Activated B cell treated with CpG ODN at 0.5 μM for 24 hours (primary cell): ENCODE data around the gene IFNGR2. TPM values are rescaled to one million over a fixed set of nuclear protein-coding genes. Genes with fewer than 3 reads are reported as not detected.
A peak's percentile ranks its signal among the peaks of the same experiment; 100 is the strongest.
"Not testable (repeated sequence)": the region's sequence is repeated elsewhere in the genome, so short reads cannot be mapped to it uniquely, and the experiment has no call there.

Experiments
- ATAC-seq: fragments of 200-7000 bp; cut with Tn5 transposase; one replicate; pipeline ENCODE4 v1.10.0; 2021; ENCODE audit warnings: low read depth, mild to moderate bottlenecking, moderate library complexity
- CTCF ChIA-PET: fragments of 350-600 bp; sonication (Branson Sonifier 250); formaldehyde crosslinking; loops from one replicate; lab custom pipeline; 2021; ENCODE audit warnings: antibody characterized with exemption; lab: Charles Lee
- POLR2A ChIA-PET: fragments of 350-600 bp; sonication (Branson Sonifier 250); formaldehyde crosslinking; loops from one replicate; lab custom pipeline; 2021; ENCODE audit warnings: antibody characterized with exemption; lab: Charles Lee
- DNase-seq: peaks from one replicate; pipeline ENCODE4 v3.0.0; 2022
- H3K27ac Mint-ChIP-seq: one replicate; pipeline ENCODE4 v1.8.0; 2020; ENCODE audit warnings: mixed read lengths
- H3K27me3 Mint-ChIP-seq: one replicate; pipeline ENCODE4 v1.8.0; 2021; ENCODE audit warnings: mixed read lengths
- H3K36me3 Mint-ChIP-seq: one replicate; pipeline ENCODE4 v1.8.0; 2021; ENCODE audit warnings: low read depth, mixed read lengths
- H3K4me1 Mint-ChIP-seq: one replicate; pipeline ENCODE4 v1.8.0; 2021; ENCODE audit warnings: mixed read lengths
- H3K4me3 Mint-ChIP-seq: one replicate; pipeline ENCODE4 v1.8.0; 2020; ENCODE audit warnings: mild to moderate bottlenecking, mixed read lengths
- H3K9me3 Mint-ChIP-seq: one replicate; pipeline ENCODE4 v1.8.0; 2020; ENCODE audit warnings: mixed read lengths
- intact Hi-C: fragments of 100-400 bp; cut with micrococcal nuclease; formaldehyde crosslinking; loops from one replicate; pipeline ENCODE4 v1.15.1; 2024
- total RNA-seq: library from RNA; stranded (reverse); gene quantifications from 2 replicates; pipeline ENCODE4 v1.2.3, GENCODE V29; 2022
- TF ChIP-seq, protein P1 (sequence below): fragments of 200-600 bp; IDR thresholded peaks from one replicate; pipeline ENCODE4 v1.8.0; 2022; ENCODE audit warnings: antibody characterized with exemption, mild to moderate bottlenecking

Gene IFNGR2
- total RNA-seq, 1 donor from 2014 or later = 71.1 TPM

DNA sequence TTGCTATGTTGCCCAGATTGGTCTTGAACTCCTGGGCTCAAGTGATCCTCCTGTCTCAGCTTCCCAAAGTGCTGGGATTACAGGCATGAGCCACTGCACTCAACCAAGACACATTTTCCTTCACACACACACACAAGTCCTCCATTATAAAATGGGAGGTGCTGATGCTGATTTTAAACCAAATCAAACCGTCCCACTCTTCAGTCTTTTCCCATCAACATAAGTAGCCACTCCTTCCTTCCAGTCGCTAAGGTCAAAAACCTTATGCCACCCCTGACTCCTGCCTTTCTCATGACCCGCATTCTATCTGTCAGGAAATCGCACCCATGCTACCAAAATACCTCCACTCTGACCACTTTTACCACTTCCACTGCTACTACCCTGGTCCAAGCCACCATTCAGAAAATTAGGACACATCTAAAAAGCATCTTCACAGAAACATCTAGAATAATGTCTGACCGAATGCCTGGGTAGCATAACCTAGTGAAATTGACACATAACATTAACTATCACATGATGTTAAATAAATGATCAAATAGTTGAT, 28.0 kb upstream of the IFNGR2 start:
- H3K27ac Mint-ChIP-seq = peak overlapping the region; percentile 87
- peak overlapping the region; percentile 44 for H3K4me3 Mint-ChIP-seq
- H3K36me3 Mint-ChIP-seq = no peaks in the 10 kb centered on the region
- no peak for ATAC-seq
- TF ChIP-seq, protein P1, sequence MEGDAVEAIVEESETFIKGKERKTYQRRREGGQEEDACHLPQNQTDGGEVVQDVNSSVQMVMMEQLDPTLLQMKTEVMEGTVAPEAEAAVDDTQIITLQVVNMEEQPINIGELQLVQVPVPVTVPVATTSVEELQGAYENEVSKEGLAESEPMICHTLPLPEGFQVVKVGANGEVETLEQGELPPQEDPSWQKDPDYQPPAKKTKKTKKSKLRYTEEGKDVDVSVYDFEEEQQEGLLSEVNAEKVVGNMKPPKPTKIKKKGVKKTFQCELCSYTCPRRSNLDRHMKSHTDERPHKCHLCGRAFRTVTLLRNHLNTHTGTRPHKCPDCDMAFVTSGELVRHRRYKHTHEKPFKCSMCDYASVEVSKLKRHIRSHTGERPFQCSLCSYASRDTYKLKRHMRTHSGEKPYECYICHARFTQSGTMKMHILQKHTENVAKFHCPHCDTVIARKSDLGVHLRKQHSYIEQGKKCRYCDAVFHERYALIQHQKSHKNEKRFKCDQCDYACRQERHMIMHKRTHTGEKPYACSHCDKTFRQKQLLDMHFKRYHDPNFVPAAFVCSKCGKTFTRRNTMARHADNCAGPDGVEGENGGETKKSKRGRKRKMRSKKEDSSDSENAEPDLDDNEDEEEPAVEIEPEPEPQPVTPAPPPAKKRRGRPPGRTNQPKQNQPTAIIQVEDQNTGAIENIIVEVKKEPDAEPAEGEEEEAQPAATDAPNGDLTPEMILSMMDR = no peak
- no peak for DNase-seq
- ChIA-PET POLR2A (interaction anchor here (0.6 to 4.6 kb wide), 5 partner anchors 13 to 50 kb away, joined by 4 to 52 read pairs (median 7); partner anchors contain the start of gene IFNAR1), CTCF (interaction anchor here (1.5 to 6.1 kb wide), 3 partner anchors 14 to 178 kb away, joined by 4 to 28 read pairs (median 6); no protein-coding TSS in a partner anchor)
- H3K9me3 Mint-ChIP-seq = no peaks in the 10 kb centered on the region
- no peaks in the 10 kb centered on the region for H3K27me3 Mint-ChIP-seq
- peaks cover 79% of the 10 kb centered on the region for H3K4me1 Mint-ChIP-seq
- intact Hi-C loops = no loop called here

DNA sequence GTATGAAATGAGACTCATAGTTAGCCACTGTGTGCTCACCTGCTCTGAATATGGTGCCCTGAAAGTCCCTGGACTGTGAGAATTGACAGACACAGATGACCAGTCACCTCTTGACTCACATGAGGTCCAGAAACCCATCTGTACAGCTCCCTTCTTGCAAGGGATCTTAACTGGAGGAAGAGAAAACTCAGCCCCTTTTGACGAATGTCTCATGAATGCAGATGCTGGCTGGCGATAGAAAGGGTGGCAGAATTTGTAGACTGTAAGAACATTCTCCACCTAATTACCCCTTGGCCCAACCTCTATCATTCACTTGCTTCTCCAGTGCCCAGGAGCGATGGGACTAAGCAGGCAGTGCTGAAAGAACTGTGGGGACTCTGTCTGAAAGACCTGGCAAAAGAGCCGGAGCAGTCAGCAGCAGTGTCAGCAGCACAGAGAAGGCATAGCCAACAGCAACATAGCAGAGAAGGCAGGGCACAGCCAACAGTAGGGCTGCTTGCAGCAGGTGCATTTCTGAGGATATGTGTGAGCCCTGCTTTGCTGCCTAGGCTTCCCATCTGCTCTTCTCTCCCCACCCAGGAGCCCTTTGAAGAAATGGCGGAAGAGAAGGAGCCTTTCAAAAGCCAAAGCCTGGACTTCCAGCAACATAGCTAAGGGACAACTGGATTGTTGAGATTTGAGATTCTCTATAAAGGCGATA, 25.8 kb upstream of the IFNGR2 start:
- H3K9me3 Mint-ChIP-seq = no peaks in the 10 kb centered on the region
- H3K27me3 Mint-ChIP-seq = no peaks in the 10 kb centered on the region
- CTCF ChIA-PET = interaction anchor here (1.9 to 6.1 kb wide), 2 partner anchors 16 to 180 kb away, joined by 6 to 28 read pairs; no protein-coding TSS in a partner anchor
- peak overlapping the region; percentile 69 for H3K27ac Mint-ChIP-seq
- POLR2A ChIA-PET = interaction anchor here (1.0 to 4.6 kb wide), 3 partner anchors 9 to 25 kb away, joined by 6 to 52 read pairs (median 9); no protein-coding TSS in a partner anchor
- intact Hi-C loops = no loop called here
- H3K4me1 Mint-ChIP-seq = peaks cover 81% of the 10 kb centered on the region
- DNase-seq = no peak
- no peak for ATAC-seq
- peak overlapping the region; percentile 9 for H3K4me3 Mint-ChIP-seq
- no peaks in the 10 kb centered on the region for H3K36me3 Mint-ChIP-seq
- TF ChIP-seq, protein P1 = no peak

DNA sequence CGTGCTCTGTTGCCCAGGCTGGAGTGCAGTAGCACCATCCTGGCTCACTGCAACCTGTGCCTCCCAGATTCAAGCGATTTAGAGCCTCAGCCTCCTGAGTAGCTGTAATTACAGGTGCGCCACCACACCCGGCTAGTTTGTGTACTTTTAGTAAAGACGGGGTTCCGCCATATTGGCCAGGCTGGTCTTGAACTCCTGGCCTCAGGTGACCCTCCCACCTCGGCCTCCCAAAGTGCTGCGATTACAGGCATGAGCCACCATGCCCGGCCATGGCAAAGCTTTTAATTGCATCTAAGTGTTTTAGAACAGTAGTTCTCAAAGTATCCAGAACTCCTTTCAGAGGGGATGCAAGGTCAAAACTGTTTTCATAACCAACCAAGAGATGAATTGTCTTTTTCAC, 25.1 kb upstream of the IFNGR2 start:
- no peaks in the 10 kb centered on the region for H3K9me3 Mint-ChIP-seq
- H3K36me3 Mint-ChIP-seq = no peaks in the 10 kb centered on the region
- ChIA-PET CTCF (interaction anchor here (6.1 kb wide), 1 partner anchor 17 kb away, joined by 28 read pairs; no protein-coding TSS in a partner anchor), POLR2A (interaction anchor here (1.0 to 1.3 kb wide), 2 partner anchors 10 to 25 kb away, joined by 6 to 9 read pairs; no protein-coding TSS in a partner anchor)
- H3K4me3 Mint-ChIP-seq = no peak overlapping the region
- intact Hi-C loops = no loop called here
- H3K4me1 Mint-ChIP-seq = peaks cover 85% of the 10 kb centered on the region
- no peaks in the 10 kb centered on the region for H3K27me3 Mint-ChIP-seq
- H3K27ac Mint-ChIP-seq = no peak overlapping the region
- DNase-seq (no peak), ATAC-seq (no peak)
- TF ChIP-seq, protein P1 = no peak

DNA sequence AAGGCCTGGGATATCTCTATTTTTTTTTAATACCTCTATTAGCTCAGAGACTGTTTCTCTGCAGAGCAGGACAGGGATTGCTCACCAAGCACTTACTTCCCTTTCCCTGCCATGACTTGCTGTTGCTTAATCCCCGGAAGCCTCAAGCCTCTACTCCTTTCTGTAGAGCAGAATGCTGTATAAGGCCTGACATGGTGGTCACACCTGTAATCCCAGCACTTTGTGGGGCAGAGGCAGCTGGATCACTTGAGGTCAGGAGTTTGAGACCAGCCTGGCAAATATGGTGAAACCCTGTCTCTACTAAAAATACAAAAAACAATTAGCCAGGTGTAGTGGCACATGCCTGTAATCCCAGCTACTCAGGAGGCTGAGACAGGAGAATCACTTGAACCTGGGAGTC, 23.3 kb upstream of the IFNGR2 start:
- ATAC-seq, H3K9me3 Mint-ChIP-seq, DNase-seq, H3K27me3 Mint-ChIP-seq, H3K36me3 Mint-ChIP-seq: not testable (repeated sequence)
- ChIA-PET CTCF (interaction anchor here (1.4 to 2.3 kb wide), 3 partner anchors 11 to 65 kb away, joined by 4 to 15 read pairs (median 6); no protein-coding TSS in a partner anchor), POLR2A (interaction anchor here (0.6 to 6.7 kb wide), 14 partner anchors 11 to 166 kb away, joined by 3 to 102 read pairs (median 6); partner anchors contain the start of genes IFNAR1, IFNGR2, IL10RB and TMEM50B)
- Mint-ChIP-seq H3K4me3 (peak overlapping the region; percentile 59), H3K4me1 (peaks cover 84% of the 10 kb centered on the region), H3K27ac (peak overlapping the region; percentile 97)
- intact Hi-C loops = loop anchor here (1.0 kb wide), 1 partner anchor 19 kb away; no protein-coding TSS in a partner anchor

DNA sequence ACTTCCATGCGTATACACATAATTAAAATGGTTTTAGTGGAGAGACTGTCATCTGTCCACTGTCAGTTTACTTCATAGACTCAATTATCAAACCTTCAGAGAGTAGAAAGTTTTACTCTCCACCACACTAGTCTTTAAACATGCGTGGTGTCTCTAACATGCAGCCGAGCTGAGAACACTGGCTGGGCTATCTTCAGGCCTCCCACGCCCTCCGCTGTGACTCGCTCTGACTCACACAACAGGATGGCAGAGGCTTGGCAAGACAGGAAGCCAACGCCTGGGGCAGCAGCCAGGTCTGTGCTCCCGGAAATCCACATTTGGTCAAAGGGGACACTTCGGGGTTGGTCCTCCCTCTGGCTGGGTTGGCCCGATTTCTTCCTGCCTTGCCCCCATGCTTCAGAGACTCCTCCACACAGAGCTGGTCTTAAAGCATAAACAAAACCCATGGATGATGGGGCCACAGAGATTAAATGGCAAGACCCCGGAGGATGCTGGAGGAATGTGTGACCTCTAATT, 22.7 kb upstream of the IFNGR2 start:
- peaks cover 84% of the 10 kb centered on the region for H3K4me1 Mint-ChIP-seq
- no peaks in the 10 kb centered on the region for H3K27me3 Mint-ChIP-seq
- CTCF ChIA-PET = interaction anchor here (1.4 to 2.3 kb wide), 3 partner anchors 12 to 64 kb away, joined by 4 to 15 read pairs (median 6); no protein-coding TSS in a partner anchor
- intact Hi-C loops = loop anchor here (1.0 kb wide), 1 partner anchor 19 kb away; no protein-coding TSS in a partner anchor
- POLR2A ChIA-PET = interaction anchor here (0.7 to 6.7 kb wide), 13 partner anchors 8 to 166 kb away, joined by 3 to 102 read pairs (median 5); partner anchors contain the start of genes IFNAR1, IFNGR2, IL10RB and TMEM50B
- peak overlapping the region; percentile 59 for H3K4me3 Mint-ChIP-seq
- TF ChIP-seq, protein P1 = no peak
- H3K36me3 Mint-ChIP-seq = no peaks in the 10 kb centered on the region
- peak overlapping the region; percentile 97 for H3K27ac Mint-ChIP-seq
- DNase-seq = peak; percentile 59
- H3K9me3 Mint-ChIP-seq = no peaks in the 10 kb centered on the region
- peak; percentile 63 for ATAC-seq

DNA sequence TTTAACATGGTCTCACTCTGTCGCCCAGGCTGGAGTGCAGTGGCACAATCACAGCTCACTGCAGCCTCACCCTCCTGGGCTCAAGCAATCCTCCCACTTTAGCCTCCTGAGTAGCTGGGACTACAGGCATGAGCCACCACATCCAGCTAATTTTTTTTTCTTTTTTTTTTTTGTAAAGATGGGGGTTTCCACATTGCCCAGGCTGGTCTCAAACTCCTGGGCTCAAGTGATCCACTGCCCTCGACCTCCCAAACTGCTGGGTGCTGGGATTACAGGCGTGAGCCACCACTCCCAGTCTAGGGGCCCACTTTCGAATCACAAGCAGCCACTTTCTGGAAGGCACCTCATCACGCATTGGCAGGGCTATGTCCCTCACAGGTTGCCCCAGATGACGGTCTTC, 21.8 kb upstream of the IFNGR2 start:
- ChIA-PET CTCF (interaction anchor here (2.3 kb wide), 1 partner anchor 20 kb away, joined by 15 read pairs; no protein-coding TSS in a partner anchor), POLR2A (interaction anchor here (1.1 to 6.7 kb wide), 6 partner anchors 13 to 167 kb away, joined by 3 to 102 read pairs (median 14); partner anchors contain the start of genes IFNAR1, IFNGR2 and IL10RB)
- DNase-seq, H3K9me3 Mint-ChIP-seq, H3K27me3 Mint-ChIP-seq, ATAC-seq, H3K36me3 Mint-ChIP-seq, intact Hi-C loops: not testable (repeated sequence)
- Mint-ChIP-seq H3K27ac (peak overlapping the region; percentile 97), H3K4me1 (peaks cover 80% of the 10 kb centered on the region), H3K4me3 (peak overlapping the region; percentile 24)
